Skeletal muscle satellite cell (primary cell): ENCODE measurements around the gene SERPIND1.

Source experiments
- H3K27me3 ChIP-seq: 2 replicates; pipeline ENCODE4 v1.7.0; 2013; ENCODE audit warnings: low read length; ENCODE audit not compliant: control insufficient read depth, insufficient read depth
- H3K36me3 ChIP-seq: 2 replicates; pipeline ENCODE4 v1.7.0; 2013; ENCODE audit warnings: mild to moderate bottlenecking, control low read depth, low read length; ENCODE audit not compliant: insufficient read depth
- H3K4me1 ChIP-seq: 2 replicates; pipeline ENCODE4 v1.7.0; 2013; ENCODE audit warnings: low read length; ENCODE audit not compliant: control insufficient read depth, insufficient read depth
- H3K4me2 ChIP-seq: 2 replicates; pipeline ENCODE4 v1.7.0; 2013; ENCODE audit warnings: mild to moderate bottlenecking, low read length
- H3K4me3 ChIP-seq: 2 replicates; pipeline ENCODE4 v1.7.0; 2013; ENCODE audit warnings: low read length
- H3K9ac ChIP-seq: 2 replicates; pipeline ENCODE4 v1.7.0; 2013; ENCODE audit warnings: mild to moderate bottlenecking, low read depth, low read length, moderate library complexity
- H3K9me3 ChIP-seq: replicated peaks from 2 replicates; pipeline ENCODE4 v1.7.0; 2013; ENCODE audit warnings: mild to moderate bottlenecking, control low read depth, low read length

The SERPIND1 gene

DNA sequence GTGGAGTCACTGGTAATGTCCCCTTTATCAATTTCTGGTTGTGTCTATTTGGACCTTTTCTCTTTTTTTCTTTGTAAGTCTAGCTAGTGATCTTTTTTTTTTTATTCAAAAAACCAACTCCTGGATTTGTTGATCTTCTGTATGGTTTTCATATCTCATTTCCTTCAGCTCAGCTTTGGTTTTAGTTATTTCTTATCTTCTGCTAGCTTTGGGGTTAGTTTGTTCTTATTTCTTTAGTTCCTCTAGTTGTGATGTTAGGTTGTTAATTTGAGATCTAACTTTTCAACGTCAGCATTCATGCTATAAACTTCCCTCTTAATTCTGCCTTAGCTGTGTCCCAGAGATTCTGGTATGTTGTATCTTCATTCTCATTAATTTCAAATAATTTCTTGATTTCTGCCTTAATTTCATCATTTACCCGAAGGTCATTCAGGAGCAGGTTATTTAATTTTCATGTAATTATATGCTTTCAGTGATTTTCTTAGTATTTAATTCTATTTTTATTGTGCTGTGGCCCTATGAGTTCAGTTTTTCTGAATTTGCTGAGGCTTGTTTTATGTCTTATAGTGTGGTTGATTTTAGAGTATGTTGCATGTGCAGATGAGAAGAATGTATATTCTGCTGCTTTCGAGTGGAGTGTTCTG is 55.7 kb downstream of the SERPIND1 start:
- Histone ChIP-seq H3K9me3 (no peaks in the 10 kb centered on the region), H3K4me2 (no peak overlapping the region), H3K4me3 (no peak overlapping the region), H3K27me3 (no peaks in the 10 kb centered on the region), H3K9ac (no peak overlapping the region), H3K36me3 (peaks cover 31% of the 10 kb centered on the region), H3K4me1 (no peaks in the 10 kb centered on the region)

DNA sequence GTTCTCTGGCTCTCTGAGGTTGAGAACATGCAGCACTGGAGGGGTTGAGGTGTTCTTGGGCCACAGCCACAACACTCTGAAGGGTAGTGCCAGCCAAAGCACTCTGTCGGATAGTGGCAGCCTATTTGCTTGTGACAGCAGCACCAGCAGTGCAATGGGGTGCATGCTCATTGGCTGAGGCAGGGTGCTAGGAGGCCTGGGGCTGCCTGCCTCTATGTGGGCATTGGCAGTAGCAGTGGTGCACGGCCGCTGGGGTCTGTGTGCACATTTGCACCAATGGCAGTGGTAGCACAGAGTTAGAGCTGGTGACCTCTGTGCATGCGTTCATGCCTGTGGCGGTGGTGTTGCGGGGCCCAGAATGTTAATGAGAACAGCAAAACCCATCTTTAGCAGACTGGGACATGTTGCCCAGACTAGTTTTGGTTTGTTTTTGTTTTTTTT is 59.3 kb downstream of the SERPIND1 start:
- H3K4me2 ChIP-seq = no peak overlapping the region
- H3K27me3 ChIP-seq = no peaks in the 10 kb centered on the region
- no peak overlapping the region for H3K4me3 ChIP-seq
- H3K36me3 ChIP-seq = peaks cover 31% of the 10 kb centered on the region
- H3K9me3 ChIP-seq = no peaks in the 10 kb centered on the region
- H3K9ac ChIP-seq = no peak overlapping the region
- H3K4me1 ChIP-seq = no peaks in the 10 kb centered on the region

GRCh38 chr22:20834206-20834605 is 60.3 kb downstream of the SERPIND1 start:
- no peaks in the 10 kb centered on the region for H3K27me3 ChIP-seq
- H3K4me3 ChIP-seq = no peak overlapping the region
- H3K4me2 ChIP-seq = no peak overlapping the region
- H3K4me1 ChIP-seq = no peaks in the 10 kb centered on the region
- no peaks in the 10 kb centered on the region for H3K9me3 ChIP-seq
- peaks cover 28% of the 10 kb centered on the region for H3K36me3 ChIP-seq
- no peak overlapping the region for H3K9ac ChIP-seq

DNA sequence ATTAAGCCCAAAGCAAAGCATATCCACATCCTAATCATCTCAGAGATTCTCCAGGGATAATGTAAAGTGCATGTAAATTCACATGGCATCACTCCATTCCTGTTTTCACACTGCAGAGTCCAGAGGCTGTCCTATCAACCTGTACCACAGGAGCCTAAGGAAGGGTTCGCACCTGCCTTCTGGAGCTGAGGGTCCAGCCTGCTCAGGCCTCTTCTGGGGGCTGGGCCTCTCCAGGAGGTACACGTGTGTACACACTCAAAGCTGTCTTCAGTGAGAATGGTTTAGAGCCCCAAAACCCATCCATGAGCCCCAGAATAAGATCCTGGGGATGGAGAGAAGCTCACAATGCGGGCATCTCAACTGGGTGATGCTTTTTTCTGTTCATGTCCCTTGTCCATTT is 60.8 kb downstream of the SERPIND1 start:
- Histone ChIP-seq H3K9me3 (no peaks in the 10 kb centered on the region), H3K4me2 (no peak overlapping the region), H3K36me3 (peaks cover 28% of the 10 kb centered on the region), H3K4me1 (no peaks in the 10 kb centered on the region), H3K9ac (no peak overlapping the region), H3K27me3 (no peaks in the 10 kb centered on the region), H3K4me3 (no peak overlapping the region)
